GM12878 (cell line): ENCODE data around the gene PSME3.

Experiments
- ATF3 ChIP-seq: IDR thresholded peaks from 2 replicates; pipeline ENCODE4 v1.6.1; 2011; ENCODE audit warnings: low read depth, mild to moderate bottlenecking, low read length, moderate library complexity, borderline replicate concordance; ENCODE audit errors: extremely low read depth
- BCL11A ChIP-seq: IDR thresholded peaks from 2 replicates; pipeline ENCODE4 v1.6.1; 2011; ENCODE audit warnings: low read depth, low read length
- CHD1 ChIP-seq: IDR thresholded peaks from 2 replicates; pipeline ENCODE4 v1.6.1; 2012; ENCODE audit warnings: low read depth, low read length, improper control_type of control experiment
- CTCF ChIP-seq, 3 experiments: IDR thresholded peaks in 2 of 3; conservative IDR thresholded peaks in 1 of 3; 2 replicates each; pipeline ENCODE4 v1.5.1; 2011; ENCODE audit warnings: low read depth in 3 of 3, low read length in 3 of 3, mild to moderate bottlenecking in 3 of 3, control low read depth in 2 of 3, moderate library complexity in 2 of 3, inconsistent platforms in 1 of 3, mixed read lengths in 1 of 3; ENCODE audit not compliant: control insufficient read depth in 2 of 3, insufficient read depth in 1 of 3; ENCODE audit errors: extremely low read depth in 1 of 3
- EZH2 ChIP-seq: IDR thresholded peaks from 2 replicates; pipeline ENCODE4 v1.6.1; 2012; ENCODE audit warnings: low read depth, mild to moderate bottlenecking, control low read depth, inconsistent platforms, low read length, borderline replicate concordance; ENCODE audit not compliant: control insufficient read depth
- MEF2A ChIP-seq: IDR thresholded peaks from 2 replicates; pipeline ENCODE4 v1.6.1; 2011; ENCODE audit warnings: low read depth, mild to moderate bottlenecking, low read length, moderate library complexity; ENCODE audit not compliant: insufficient read depth
- PBX3 ChIP-seq: IDR thresholded peaks from 2 replicates; pipeline ENCODE4 v1.6.1; 2011; ENCODE audit warnings: mild to moderate bottlenecking, low read depth, low read length, moderate library complexity; ENCODE audit not compliant: insufficient replicate concordance
- STAT3 ChIP-seq: IDR thresholded peaks from 2 replicates; pipeline ENCODE4 v1.6.1; 2011; ENCODE audit warnings: low read depth, low read length, improper control_type of control experiment

GRCh38 chr17:42878123-42878880, 45.1 kb downstream of the PSME3 start:
- TF ChIP-seq PBX3 = no peak
- TF ChIP-seq STAT3 = no peak
- TF ChIP-seq ATF3 = no peak
- no peak for TF ChIP-seq CTCF (IDR thresholded peaks at IDR 0.05 in 2 of 3, conservative IDR thresholded peaks at IDR 0.05 in 1 of 3; ENCODE audit: control insufficient read depth in 2 of 3, extremely low read depth in 1 of 3, insufficient read depth in 1 of 3, low read depth in 3 of 3, low read length in 3 of 3)
- no peak for TF ChIP-seq CHD1
- TF ChIP-seq BCL11A = no peak
- no peak for TF ChIP-seq MEF2A
- TF ChIP-seq EZH2 = no peak
